HepG2 (cell line): Measurements from ENCODE around the gene RBM45. TPM values are rescaled to one million over a fixed set of nuclear protein-coding genes. Genes with fewer than 3 reads are reported as not detected.

ENCODE experiments used
- HNF4G ChIP-seq, 2 experiments: sonication (generic) in 1 of 2; formaldehyde crosslinking in 1 of 2; IDR thresholded peaks; 2 replicates each; pipeline versions ENCODE4 v1.4.0 to v1.6.1; 2011 to 2020; ENCODE audit warnings: borderline replicate concordance in 2 of 2, low read depth in 2 of 2, mild to moderate bottlenecking in 2 of 2, low read length in 1 of 2, missing genetic modification reagents in 1 of 2, moderate library complexity in 1 of 2
- IRX3 ChIP-seq: sonication (generic); formaldehyde crosslinking; IDR thresholded peaks from 2 replicates; pipeline ENCODE4 v1.8.1; 2023; ENCODE audit warnings: mild to moderate bottlenecking, low read depth, missing genetic modification reagents, borderline replicate concordance
- KLF12 ChIP-seq: sonication (generic); formaldehyde crosslinking; IDR thresholded peaks from 2 replicates; pipeline ENCODE4 v1.4.0; 2020; ENCODE audit warnings: missing genetic modification reagents, borderline replicate concordance
- MEIS2 ChIP-seq: sonication (generic); formaldehyde crosslinking; IDR thresholded peaks from 2 replicates; pipeline ENCODE4 v1.9.0; 2021; ENCODE audit warnings: mild to moderate bottlenecking, missing genetic modification reagents
- MLLT10 ChIP-seq: sonication (generic); formaldehyde crosslinking; IDR thresholded peaks from 2 replicates; pipeline ENCODE4 v1.4.0; 2020; ENCODE audit warnings: missing genetic modification reagents
- NFKB2 ChIP-seq: sonication (generic); formaldehyde crosslinking; IDR thresholded peaks from 2 replicates; pipeline ENCODE4 v1.4.0; 2020; ENCODE audit warnings: missing genetic modification reagents, borderline replicate concordance
- NONO ChIP-seq, 2 experiments: fragments of 450-650 bp in 1 of 2; sonication (generic) in 1 of 2; formaldehyde crosslinking in 1 of 2; IDR thresholded peaks in 1 of 2; conservative IDR thresholded peaks in 1 of 2; 2 replicates each; pipeline versions ENCODE4 v1.6.1 to v1.8.0; 2017 to 2022; ENCODE audit warnings: mild to moderate bottlenecking in 1 of 2, missing genetic modification reagents in 1 of 2, moderate library complexity in 1 of 2
- RBM39 ChIP-seq: fragments of 200-400 bp; formaldehyde crosslinking; IDR thresholded peaks from one replicate; pipeline ENCODE4 v1.6.1; 2018; ENCODE audit warnings: antibody characterized with exemption, mild to moderate bottlenecking, low read depth, low read length; ENCODE audit not compliant: poor library complexity, severe bottlenecking
- SOX13 ChIP-seq, 3 experiments: fragments of 450-650 bp in 1 of 3; sonication (generic) in 1 of 3; formaldehyde crosslinking in 1 of 3; IDR thresholded peaks in 2 of 3; conservative IDR thresholded peaks in 1 of 3; 2 replicates each; pipeline versions ENCODE4 v1.5.0 to v1.6.1; 2016 to 2020; ENCODE audit warnings: antibody characterized with exemption in 1 of 3, mild to moderate bottlenecking in 1 of 3, missing compliant biosample characterization in 1 of 3, missing genetic modification reagents in 1 of 3, moderate library complexity in 1 of 3
- ZNF501 ChIP-seq: sonication (generic); formaldehyde crosslinking; IDR thresholded peaks from 2 replicates; pipeline ENCODE4 v1.5.1; 2020; ENCODE audit warnings: mild to moderate bottlenecking, moderate library complexity, missing genetic modification reagents
- ZNF567 ChIP-seq: sonication (generic); formaldehyde crosslinking; IDR thresholded peaks from 2 replicates; pipeline ENCODE4 v1.8.1; 2023; ENCODE audit warnings: mild to moderate bottlenecking, missing genetic modification reagents, borderline replicate concordance
- ZNF598 ChIP-seq: sonication (generic); formaldehyde crosslinking; IDR thresholded peaks from 2 replicates; pipeline ENCODE4 v1.5.1; 2020; ENCODE audit warnings: mild to moderate bottlenecking, missing genetic modification reagents, borderline replicate concordance
- ZNF724P ChIP-seq: sonication (generic); formaldehyde crosslinking; IDR thresholded peaks from 2 replicates; pipeline ENCODE4 v1.8.0; 2022; ENCODE audit warnings: missing genetic modification reagents, borderline replicate concordance
- ZNF737 ChIP-seq: sonication (generic); formaldehyde crosslinking; IDR thresholded peaks from 2 replicates; pipeline ENCODE4 v1.5.0; 2020; ENCODE audit warnings: missing genetic modification reagents, mild to moderate bottlenecking, borderline replicate concordance
- ZSCAN21 ChIP-seq: sonication (generic); formaldehyde crosslinking; IDR thresholded peaks from 2 replicates; pipeline ENCODE4 v1.8.0; 2022; ENCODE audit warnings: mild to moderate bottlenecking, missing genetic modification reagents, moderate library complexity, borderline replicate concordance
- polyA plus RNA-seq, 8 experiments: library from polyadenylated mRNA; depleted of rRNA in 3 of 8; stranded (reverse) in 7 of 8; unstranded in 1 of 8; fragments of >200 nt; fragmentation: Illumina TruSeq in 4 of 8; extraction: Trizol in 4 of 8; gene quantifications; 2 replicates each; pipeline versions ENCODE4 v1.2.1 to v1.2.3, GENCODE V29; 2011 to 2016; ENCODE audit warnings: low read depth in 4 of 8, missing spikeins in 1 of 8, mixed read lengths in 1 of 8; ENCODE audit not compliant: insufficient read depth in 1 of 8
- total RNA-seq, 5 experiments: library from RNA; depleted of rRNA; stranded (reverse); fragments of >200 nt; fragmentation: Illumina TruSeq; extraction: Trizol; gene quantifications; 2 replicates each; pipeline ENCODE4 v1.2.3, GENCODE V29; 2016; ENCODE audit warnings: low read depth in 1 of 5
- TF ChIP-seq, protein P1 (sequence below): IDR thresholded peaks from 2 replicates; pipeline ENCODE4 v1.6.1; 2016; ENCODE audit warnings: low read depth, control low read depth
- TF ChIP-seq, protein P2 (sequence below): sonication (generic); formaldehyde crosslinking; IDR thresholded peaks from 2 replicates; pipeline ENCODE4 v1.9.0; 2021; ENCODE audit warnings: missing genetic modification reagents, borderline replicate concordance
- TF ChIP-seq, protein P3 (sequence below): sonication (generic); formaldehyde crosslinking; IDR thresholded peaks from 2 replicates; pipeline ENCODE4 v1.4.0; 2020; ENCODE audit warnings: low read depth, mild to moderate bottlenecking, missing genetic modification reagents

RBM45 gene
- total and polyA plus RNA-seq, 2 of the 13 experiments (the other 11 are each of a cell fraction or from before 2014, with no cell fraction given): 5.7 to 25.2 TPM

DNA sequence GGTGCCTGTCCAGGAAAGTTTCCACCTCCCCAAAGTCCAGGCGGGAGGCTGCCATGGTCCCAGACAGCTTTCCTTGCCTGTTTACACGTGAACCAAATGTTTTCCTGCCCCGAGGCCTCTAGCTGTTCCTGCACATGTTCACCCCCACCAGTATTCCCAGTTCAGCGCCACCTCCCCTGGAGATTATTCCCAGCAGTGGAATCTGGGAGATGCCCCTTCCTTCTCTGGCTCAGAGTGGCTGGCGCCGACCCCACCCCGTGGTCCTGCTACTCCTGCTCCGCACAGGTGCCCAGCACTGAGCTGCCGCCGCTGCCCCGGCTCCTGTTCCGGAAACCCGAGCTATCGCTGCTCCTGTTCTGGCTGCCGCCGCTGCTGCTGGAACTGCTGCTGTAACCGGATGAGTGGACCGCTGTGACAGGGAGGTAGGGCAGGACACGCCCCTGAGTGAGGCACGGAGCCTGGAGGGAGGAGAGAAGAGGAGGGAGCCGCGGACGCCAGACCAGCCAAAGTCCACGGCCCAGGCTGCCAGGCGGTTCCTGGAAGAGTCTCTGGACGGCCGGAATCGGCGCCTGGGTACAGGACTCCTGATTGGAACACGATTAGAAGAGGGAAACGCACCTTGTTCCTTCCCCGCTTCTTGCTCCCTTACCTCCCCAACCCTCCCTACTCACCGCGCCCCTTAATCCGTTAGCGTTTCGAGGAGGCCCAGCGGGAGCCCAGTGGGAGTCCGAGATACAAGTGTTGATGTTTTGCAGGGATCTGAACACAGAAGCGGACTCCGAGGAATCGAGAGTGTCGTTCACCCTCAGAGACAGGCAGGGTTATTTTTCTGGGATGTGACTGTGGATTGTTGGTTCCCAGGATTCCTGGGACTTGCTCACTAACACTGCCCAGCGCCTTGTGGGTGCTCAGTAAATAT, 39.6 kb upstream of the RBM45 start, which contains the start of gene PDE11A (continued):
- TF ChIP-seq NONO (IDR thresholded peaks at IDR 0.05) (no peak), NONO (CRISPR knock-in tag; conservative IDR thresholded peaks at IDR 0.05) (peak; percentile 86), ZNF501 (peak; percentile 93), MEIS2 (no peak; the same call in 1 of the 2 replicates), SOX13 (IDR thresholded peaks at IDR 0.05) (no peak; the same call in none of the 2 replicates), SOX13 (CRISPR knock-in tag; conservative IDR thresholded peaks at IDR 0.05 in 1 of 2, IDR thresholded peaks at IDR 0.05 in 1 of 2) (peak in 1 of 2 experiments; percentile 69; a peak in 2 of 4 replicates), KLF12 (CRISPR knock-in tag) (no peak), IRX3 (CRISPR knock-in tag) (no peak), ZNF724P (CRISPR knock-in tag) (no peak), HNF4G (IDR thresholded peaks at IDR 0.05; ENCODE audit: borderline replicate concordance, low read depth, low read length) (peak; percentile 93), HNF4G (CRISPR knock-in tag; IDR thresholded peaks at IDR 0.05; ENCODE audit: borderline replicate concordance, low read depth) (peak; percentile 94), NFKB2 (CRISPR knock-in tag) (peak; percentile 54; the same call in 1 of the 2 replicates), ZNF567 (CRISPR knock-in tag) (0 out of 2 replicates have a peak, but pooled peaks have one; percentile 43), ZNF737 (no peak), MLLT10 (CRISPR knock-in tag) (no peak), ZNF598 (CRISPR knock-in tag) (peak; percentile 82; the same call in 1 of the 2 replicates), RBM39 (peak; percentile 94), ZSCAN21 (peak; percentile 71; the same call in 1 of the 2 replicates)
- TF ChIP-seq, protein P1, sequence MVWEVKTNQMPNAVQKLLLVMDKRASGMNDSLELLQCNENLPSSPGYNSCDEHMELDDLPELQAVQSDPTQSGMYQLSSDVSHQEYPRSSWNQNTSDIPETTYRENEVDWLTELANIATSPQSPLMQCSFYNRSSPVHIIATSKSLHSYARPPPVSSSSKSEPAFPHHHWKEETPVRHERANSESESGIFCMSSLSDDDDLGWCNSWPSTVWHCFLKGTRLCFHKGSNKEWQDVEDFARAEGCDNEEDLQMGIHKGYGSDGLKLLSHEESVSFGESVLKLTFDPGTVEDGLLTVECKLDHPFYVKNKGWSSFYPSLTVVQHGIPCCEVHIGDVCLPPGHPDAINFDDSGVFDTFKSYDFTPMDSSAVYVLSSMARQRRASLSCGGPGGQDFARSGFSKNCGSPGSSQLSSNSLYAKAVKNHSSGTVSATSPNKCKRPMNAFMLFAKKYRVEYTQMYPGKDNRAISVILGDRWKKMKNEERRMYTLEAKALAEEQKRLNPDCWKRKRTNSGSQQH (CRISPR knock-in tag): peak; percentile 80; the same call in 1 of the 2 replicates
- TF ChIP-seq, protein P2, sequence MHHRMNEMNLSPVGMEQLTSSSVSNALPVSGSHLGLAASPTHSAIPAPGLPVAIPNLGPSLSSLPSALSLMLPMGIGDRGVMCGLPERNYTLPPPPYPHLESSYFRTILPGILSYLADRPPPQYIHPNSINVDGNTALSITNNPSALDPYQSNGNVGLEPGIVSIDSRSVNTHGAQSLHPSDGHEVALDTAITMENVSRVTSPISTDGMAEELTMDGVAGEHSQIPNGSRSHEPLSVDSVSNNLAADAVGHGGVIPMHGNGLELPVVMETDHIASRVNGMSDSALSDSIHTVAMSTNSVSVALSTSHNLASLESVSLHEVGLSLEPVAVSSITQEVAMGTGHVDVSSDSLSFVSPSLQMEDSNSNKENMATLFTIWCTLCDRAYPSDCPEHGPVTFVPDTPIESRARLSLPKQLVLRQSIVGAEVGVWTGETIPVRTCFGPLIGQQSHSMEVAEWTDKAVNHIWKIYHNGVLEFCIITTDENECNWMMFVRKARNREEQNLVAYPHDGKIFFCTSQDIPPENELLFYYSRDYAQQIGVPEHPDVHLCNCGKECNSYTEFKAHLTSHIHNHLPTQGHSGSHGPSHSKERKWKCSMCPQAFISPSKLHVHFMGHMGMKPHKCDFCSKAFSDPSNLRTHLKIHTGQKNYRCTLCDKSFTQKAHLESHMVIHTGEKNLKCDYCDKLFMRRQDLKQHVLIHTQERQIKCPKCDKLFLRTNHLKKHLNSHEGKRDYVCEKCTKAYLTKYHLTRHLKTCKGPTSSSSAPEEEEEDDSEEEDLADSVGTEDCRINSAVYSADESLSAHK (CRISPR knock-in tag): no peak
- TF ChIP-seq, protein P3, sequence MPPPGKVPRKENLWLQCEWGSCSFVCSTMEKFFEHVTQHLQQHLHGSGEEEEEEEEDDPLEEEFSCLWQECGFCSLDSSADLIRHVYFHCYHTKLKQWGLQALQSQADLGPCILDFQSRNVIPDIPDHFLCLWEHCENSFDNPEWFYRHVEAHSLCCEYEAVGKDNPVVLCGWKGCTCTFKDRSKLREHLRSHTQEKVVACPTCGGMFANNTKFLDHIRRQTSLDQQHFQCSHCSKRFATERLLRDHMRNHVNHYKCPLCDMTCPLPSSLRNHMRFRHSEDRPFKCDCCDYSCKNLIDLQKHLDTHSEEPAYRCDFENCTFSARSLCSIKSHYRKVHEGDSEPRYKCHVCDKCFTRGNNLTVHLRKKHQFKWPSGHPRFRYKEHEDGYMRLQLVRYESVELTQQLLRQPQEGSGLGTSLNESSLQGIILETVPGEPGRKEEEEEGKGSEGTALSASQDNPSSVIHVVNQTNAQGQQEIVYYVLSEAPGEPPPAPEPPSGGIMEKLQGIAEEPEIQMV (CRISPR knock-in tag): peak; percentile 96
